Keratinocyte (primary cell): Measurements from ENCODE around the gene FAM3B.

Source experiments
- EZH2 ChIP-seq: IDR thresholded peaks from one replicate; pipeline ENCODE4 v1.6.1; 2012; ENCODE audit warnings: inconsistent platforms, mild to moderate bottlenecking, low read length, moderate library complexity
- TF ChIP-seq, protein P1 (sequence below), 3 experiments: IDR thresholded peaks in 1 of 3; conservative IDR thresholded peaks in 1 of 3; optimal IDR thresholded peaks in 1 of 3; 2 replicates in 2 of 3; 3 replicates in 1 of 3; pipeline versions ENCODE3 to v1.5.1; 2011; ENCODE audit warnings: low read length in 3 of 3, mild to moderate bottlenecking in 3 of 3, moderate library complexity in 2 of 3, control low read depth in 1 of 3, inconsistent platforms in 1 of 3; ENCODE audit not compliant: insufficient read depth in 2 of 3; ENCODE audit errors: extremely low read depth in 1 of 3

GRCh38 chr21:41402231-41402630 lies 85.6 kb downstream of the FAM3B start:
- TF ChIP-seq, protein P1, sequence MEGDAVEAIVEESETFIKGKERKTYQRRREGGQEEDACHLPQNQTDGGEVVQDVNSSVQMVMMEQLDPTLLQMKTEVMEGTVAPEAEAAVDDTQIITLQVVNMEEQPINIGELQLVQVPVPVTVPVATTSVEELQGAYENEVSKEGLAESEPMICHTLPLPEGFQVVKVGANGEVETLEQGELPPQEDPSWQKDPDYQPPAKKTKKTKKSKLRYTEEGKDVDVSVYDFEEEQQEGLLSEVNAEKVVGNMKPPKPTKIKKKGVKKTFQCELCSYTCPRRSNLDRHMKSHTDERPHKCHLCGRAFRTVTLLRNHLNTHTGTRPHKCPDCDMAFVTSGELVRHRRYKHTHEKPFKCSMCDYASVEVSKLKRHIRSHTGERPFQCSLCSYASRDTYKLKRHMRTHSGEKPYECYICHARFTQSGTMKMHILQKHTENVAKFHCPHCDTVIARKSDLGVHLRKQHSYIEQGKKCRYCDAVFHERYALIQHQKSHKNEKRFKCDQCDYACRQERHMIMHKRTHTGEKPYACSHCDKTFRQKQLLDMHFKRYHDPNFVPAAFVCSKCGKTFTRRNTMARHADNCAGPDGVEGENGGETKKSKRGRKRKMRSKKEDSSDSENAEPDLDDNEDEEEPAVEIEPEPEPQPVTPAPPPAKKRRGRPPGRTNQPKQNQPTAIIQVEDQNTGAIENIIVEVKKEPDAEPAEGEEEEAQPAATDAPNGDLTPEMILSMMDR (optimal IDR thresholded peaks at IDR 0.05 in 1 of 3, IDR thresholded peaks at IDR 0.05 in 1 of 3, conservative IDR thresholded peaks at IDR 0.05 in 1 of 3; ENCODE audit: extremely low read depth in 1 of 3, insufficient read depth in 2 of 3, low read length in 3 of 3) = no peak
- TF ChIP-seq EZH2 = no peak
